Brain microvascular endothelial cell (primary cell): Measurements from ENCODE around the gene TGFBR3L.

Experiments used
- DNase-seq: peaks from one replicate; pipeline ENCODE4 v3.0.0-alpha.2; 2020
- H3K27ac ChIP-seq: fragments of 250-450 bp; sonication (Bioruptor Pico); 2 replicates; pipeline ENCODE4 v1.5.1; 2020; ENCODE audit warnings: mild to moderate bottlenecking, moderate library complexity
- H3K27me3 ChIP-seq: fragments of 250-450 bp; sonication (Bioruptor Pico); replicated peaks from 2 replicates; pipeline ENCODE4 v1.5.1; 2020; ENCODE audit warnings: mild to moderate bottlenecking
- H3K36me3 ChIP-seq: fragments of 250-450 bp; sonication (Bioruptor Pico); replicated peaks from 2 replicates; pipeline ENCODE4 v1.5.1; 2020; ENCODE audit warnings: mild to moderate bottlenecking
- H3K4me3 ChIP-seq: 2 replicates; pipeline ENCODE4 v1.5.1; 2011; ENCODE audit warnings: low read depth, mild to moderate bottlenecking, control low read depth, low read length, moderate library complexity
- in situ Hi-C: cut with HindIII; loops from 2 replicates; pipeline ENCODE4 v1.10.0; 2017; ENCODE audit warnings: low sequenced_read_pairs, low pct_ligation_motif_present
- TF ChIP-seq, protein P1 (sequence below): IDR thresholded peaks from 2 replicates; pipeline ENCODE4 v1.5.1; 2011; ENCODE audit warnings: low read depth, mild to moderate bottlenecking, moderate library complexity, low read length, control low read depth, inconsistent platforms; ENCODE audit errors: missing control alignments

The TGFBR3L gene

DNA sequence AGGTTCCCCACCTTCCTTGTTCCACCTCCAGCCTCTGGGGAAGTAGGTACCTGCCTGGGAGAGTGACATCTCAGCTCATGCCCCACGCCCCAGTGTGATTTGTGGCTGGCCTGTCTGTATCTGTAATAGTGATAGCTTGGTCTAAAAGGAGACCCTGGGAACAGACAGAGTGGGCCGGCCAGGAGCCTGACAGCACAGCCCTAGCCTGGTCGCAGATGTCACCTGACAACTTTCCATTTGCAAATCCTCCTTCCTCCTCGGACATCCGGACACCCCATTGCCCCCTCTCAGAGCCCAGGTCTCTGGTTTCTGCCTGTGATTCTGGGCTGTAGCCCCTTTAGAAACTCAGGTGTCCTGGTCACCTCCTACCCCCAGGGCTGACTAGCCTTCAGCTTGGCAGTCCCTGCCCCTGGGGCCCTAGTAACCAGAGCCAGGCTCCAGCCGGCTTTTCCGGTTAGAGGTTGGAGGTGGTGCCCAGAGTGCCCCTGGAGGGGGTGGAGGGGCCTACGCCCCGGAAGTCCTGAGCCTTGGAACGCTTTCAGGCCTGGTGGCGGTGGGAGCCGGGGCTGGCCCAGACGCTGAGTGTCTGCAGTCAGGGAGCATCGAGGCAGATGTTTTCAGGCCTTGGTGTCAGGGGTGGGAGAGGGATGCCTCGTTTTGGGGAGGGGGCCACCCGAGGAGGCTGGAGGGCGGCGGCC, 19.9 kb upstream of the TGFBR3L start:
- Histone ChIP-seq H3K4me3 (no peak overlapping the region), H3K27ac (no peak overlapping the region), H3K36me3 (peaks cover 10% of the 10 kb centered on the region), H3K27me3 (no peaks in the 10 kb centered on the region)
- no peak for DNase-seq
- in situ Hi-C loops: no loop called here
- TF ChIP-seq, protein P1, sequence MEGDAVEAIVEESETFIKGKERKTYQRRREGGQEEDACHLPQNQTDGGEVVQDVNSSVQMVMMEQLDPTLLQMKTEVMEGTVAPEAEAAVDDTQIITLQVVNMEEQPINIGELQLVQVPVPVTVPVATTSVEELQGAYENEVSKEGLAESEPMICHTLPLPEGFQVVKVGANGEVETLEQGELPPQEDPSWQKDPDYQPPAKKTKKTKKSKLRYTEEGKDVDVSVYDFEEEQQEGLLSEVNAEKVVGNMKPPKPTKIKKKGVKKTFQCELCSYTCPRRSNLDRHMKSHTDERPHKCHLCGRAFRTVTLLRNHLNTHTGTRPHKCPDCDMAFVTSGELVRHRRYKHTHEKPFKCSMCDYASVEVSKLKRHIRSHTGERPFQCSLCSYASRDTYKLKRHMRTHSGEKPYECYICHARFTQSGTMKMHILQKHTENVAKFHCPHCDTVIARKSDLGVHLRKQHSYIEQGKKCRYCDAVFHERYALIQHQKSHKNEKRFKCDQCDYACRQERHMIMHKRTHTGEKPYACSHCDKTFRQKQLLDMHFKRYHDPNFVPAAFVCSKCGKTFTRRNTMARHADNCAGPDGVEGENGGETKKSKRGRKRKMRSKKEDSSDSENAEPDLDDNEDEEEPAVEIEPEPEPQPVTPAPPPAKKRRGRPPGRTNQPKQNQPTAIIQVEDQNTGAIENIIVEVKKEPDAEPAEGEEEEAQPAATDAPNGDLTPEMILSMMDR: no peak

DNA sequence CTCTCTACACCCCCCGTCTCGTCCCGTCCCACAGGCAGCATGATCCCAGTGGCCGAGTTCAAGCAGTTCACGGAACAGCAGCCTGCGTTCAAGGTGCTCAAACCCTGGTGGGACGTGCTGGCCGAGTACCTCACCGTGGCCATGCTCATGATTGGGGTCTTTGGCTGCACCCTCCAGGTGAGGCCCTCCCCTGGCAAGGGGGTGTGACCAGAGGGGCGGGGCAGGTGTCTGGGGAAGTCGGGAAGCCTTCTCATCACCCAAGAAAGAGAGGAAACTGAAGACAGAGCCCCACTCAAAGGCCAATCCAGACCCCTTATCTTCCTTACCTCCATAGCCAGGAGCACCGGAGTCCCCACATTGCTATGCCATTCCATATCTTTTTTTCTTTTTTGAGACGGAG, 19.1 kb upstream of the TGFBR3L start:
- TF ChIP-seq, protein P1: no peak
- in situ Hi-C loops: no loop called here
- Histone ChIP-seq H3K4me3 (no peak overlapping the region), H3K36me3 (peaks cover 13% of the 10 kb centered on the region), H3K27me3 (no peaks in the 10 kb centered on the region), H3K27ac (no peak overlapping the region)
- DNase-seq: no peak

DNA sequence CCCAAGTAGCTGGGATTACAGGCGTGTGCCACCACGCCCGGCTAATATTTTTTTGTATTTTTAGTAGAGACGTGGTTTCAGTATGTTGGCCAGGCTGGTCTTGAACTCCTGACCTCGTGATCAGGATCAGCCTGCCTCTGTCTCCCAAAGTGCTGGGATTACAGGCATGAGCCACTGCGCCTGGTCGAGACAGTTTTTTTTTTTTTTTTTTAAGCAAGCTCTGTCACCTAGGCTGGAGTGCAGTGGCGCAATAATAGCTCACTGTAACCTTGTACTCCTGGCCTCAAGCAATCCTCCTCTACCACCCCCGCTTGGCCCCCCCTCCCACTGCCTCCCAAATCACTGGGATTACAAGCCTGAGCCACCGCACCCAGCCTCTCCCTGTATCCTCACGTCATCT, 17.3 kb upstream of the TGFBR3L start:
- TF ChIP-seq, protein P1: no peak
- Histone ChIP-seq H3K36me3 (peaks cover 13% of the 10 kb centered on the region), H3K27ac (no peak overlapping the region), H3K4me3 (no peak overlapping the region), H3K27me3 (no peaks in the 10 kb centered on the region)
- in situ Hi-C loops: no loop called here
- DNase-seq: no peak

DNA sequence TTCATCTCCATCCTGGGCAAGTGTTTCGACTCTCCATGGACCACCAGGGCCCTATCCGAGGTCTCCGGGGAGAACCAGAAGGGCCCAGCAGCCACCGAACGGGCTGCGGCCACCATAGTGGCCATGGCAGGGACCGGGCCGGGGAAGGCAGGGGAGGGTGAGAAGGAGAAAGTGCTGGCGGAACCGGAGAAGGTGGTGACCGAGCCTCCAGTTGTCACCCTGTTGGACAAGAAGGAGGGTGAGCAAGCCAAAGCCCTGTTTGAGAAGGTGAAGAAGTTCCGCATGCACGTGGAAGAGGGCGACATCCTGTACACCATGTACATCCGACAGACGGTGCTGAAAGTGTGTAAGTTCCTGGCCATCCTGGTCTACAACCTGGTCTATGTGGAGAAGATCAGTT, 15.7 kb upstream of the TGFBR3L start:
- Histone ChIP-seq H3K4me3 (no peak overlapping the region), H3K27me3 (no peaks in the 10 kb centered on the region), H3K36me3 (peaks cover 13% of the 10 kb centered on the region), H3K27ac (no peak overlapping the region)
- TF ChIP-seq, protein P1: no peak
- no peak for DNase-seq
- in situ Hi-C loops: no loop called here

DNA sequence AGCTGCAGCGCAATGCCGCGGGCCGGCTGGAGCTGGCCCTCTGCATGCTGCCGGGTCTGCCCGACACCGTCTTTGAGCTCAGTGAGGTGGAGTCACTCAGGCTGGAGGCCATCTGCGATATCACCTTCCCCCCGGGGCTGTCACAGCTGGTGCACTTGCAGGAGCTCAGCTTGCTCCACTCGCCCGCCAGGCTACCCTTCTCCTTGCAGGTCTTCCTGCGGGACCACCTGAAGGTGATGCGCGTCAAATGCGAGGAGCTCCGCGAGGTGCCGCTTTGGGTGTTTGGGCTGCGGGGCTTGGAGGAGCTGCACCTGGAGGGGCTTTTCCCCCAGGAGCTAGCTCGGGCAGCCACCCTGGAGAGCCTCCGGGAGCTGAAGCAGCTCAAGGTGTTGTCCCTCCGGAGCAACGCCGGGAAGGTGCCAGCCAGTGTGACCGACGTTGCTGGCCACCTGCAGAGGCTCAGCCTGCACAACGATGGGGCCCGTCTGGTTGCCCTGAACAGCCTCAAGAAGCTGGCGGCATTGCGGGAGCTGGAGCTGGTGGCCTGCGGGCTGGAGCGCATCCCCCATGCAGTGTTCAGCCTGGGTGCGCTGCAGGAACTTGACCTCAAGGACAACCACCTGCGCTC, 14.8 kb upstream of the TGFBR3L start:
- Histone ChIP-seq H3K27me3 (no peaks in the 10 kb centered on the region), H3K36me3 (peaks cover 13% of the 10 kb centered on the region), H3K27ac (no peak overlapping the region), H3K4me3 (no peak overlapping the region)
- no peak for DNase-seq
- in situ Hi-C loops: no loop called here
- TF ChIP-seq, protein P1: no peak
